HG03520 (cell line): Measurements from ENCODE around the gene PHRF1.

Source experiments
- ATAC-seq: cut with Tn5 transposase; IDR thresholded peaks from one replicate; pipeline ENCODE4 v1.9.1; 2021; ENCODE audit warnings: mild to moderate bottlenecking, moderate library complexity; ENCODE audit not compliant: unreplicated experiment

PHRF1 gene

DNA sequence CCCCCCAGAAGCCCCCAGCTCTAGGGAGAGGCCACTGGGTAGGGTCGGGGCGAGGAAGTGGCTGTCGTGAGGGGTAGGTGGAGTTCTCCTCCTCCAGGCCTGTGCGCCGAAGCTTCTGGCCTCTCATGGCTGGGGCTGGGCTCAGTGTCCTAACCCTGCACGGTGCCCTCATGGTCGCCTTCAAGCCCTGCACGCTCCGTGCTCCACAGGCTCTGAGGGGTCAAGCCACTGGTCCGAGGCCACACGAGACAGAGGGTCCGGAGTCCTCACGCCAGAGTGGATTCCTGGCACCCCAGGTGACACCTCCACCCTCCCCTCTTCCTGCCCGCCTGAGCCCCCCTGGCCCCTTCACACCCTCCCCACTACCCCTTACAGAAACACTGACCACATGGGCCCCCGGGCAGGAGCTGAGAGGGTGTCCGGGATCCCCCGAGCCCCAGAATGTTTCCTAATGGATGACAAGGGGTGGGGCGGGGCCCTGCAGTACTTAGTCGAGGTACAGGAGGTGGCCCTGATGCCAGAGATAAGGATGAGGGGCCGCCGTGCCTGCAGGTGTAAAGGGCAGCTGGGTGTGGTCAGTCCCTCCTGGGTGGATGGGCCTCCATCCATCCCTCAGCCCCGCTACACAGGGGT is 49.5 kb downstream of the PHRF1 start:
- no peak for ATAC-seq

- no peak for ATAC-seq
Measured at GRCh38 chr11:626475-627307, 50.4 kb downstream of the PHRF1 start, which contains the start of gene SCT. TSS of gene SCT (minus strand) at chr11:627181. CDS start at chr11:627143, 38 bp downstream.

DNA sequence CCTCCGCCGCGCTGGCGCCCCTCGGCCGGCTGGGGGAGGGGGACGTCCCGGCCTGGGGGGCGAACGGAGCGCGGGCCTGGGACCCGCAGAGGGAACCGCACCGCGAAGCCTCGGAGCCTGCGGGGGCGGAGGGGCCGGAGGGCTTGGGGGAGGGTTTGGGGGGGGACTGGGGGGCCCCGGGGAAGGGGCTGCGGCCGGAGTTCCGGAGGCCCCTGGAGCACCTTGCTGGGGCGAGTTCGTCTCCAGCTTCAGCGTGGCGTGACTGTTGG is 51.0 kb downstream of the PHRF1 start:
- no peak for ATAC-seq

- ATAC-seq = no peak
Measured at GRCh38 chr11:628056-628455, 51.8 kb downstream of the PHRF1 start.

DNA sequence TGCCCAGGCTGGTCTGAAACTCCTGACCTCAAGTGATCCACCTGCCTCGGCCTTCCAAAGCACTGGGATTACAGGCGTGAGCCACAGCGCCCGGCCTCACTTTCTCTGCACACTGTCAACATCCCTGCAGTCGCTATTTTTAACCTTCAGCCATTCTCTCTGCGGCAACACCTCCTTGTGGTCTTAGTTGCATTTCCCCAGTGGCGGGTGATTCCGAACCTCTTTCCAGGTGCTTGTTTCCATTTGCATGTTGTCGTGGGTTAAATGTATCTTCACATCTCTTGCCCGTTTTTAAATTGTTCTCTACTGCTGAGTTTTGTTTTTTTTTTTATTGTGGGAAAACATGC is 52.9 kb downstream of the PHRF1 start:
- ATAC-seq = no peak

GRCh38 chr11:630871-631270 is 54.6 kb downstream of the PHRF1 start:
- no peak for ATAC-seq

DNA sequence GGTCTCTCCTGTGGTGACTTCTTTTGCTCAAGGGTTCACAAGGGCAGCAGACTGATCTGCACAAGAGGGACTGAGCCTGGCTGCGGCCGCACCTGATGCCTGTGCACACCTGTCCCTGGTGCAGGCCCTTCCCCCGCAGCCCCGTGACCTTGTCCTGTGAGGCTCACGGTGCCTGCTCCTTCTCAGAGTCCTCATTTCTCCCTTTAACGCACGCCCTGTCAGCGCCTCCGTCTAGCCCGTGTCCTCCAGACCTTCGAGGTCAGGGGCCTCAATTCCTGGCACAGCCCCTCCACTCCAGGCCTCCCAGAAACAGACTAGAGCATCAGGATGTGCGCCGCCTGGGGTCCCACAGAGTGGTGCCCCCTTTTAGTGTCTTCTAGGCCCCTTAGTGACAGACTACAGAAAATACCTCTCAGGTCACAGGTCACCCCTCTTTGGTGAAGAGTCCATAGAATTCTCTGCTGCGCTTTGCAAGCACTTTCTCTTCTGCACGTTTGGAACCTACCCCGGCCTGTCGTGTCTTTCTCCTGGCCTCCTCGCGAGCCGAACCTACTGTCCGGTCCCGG is 59.8 kb downstream of the PHRF1 start:
- no peak for ATAC-seq

- ATAC-seq = no peak
Measured at GRCh38 chr11:636511-637332, 60.5 kb downstream of the PHRF1 start, which contains the start of gene DRD4. TSS of gene DRD4 (plus strand) at chr11:637269. CDS start at chr11:637305, 36 bp downstream.

- ATAC-seq = no peak
Measured at GRCh38 chr11:637333-637592, 61.0 kb downstream of the PHRF1 start.

DNA sequence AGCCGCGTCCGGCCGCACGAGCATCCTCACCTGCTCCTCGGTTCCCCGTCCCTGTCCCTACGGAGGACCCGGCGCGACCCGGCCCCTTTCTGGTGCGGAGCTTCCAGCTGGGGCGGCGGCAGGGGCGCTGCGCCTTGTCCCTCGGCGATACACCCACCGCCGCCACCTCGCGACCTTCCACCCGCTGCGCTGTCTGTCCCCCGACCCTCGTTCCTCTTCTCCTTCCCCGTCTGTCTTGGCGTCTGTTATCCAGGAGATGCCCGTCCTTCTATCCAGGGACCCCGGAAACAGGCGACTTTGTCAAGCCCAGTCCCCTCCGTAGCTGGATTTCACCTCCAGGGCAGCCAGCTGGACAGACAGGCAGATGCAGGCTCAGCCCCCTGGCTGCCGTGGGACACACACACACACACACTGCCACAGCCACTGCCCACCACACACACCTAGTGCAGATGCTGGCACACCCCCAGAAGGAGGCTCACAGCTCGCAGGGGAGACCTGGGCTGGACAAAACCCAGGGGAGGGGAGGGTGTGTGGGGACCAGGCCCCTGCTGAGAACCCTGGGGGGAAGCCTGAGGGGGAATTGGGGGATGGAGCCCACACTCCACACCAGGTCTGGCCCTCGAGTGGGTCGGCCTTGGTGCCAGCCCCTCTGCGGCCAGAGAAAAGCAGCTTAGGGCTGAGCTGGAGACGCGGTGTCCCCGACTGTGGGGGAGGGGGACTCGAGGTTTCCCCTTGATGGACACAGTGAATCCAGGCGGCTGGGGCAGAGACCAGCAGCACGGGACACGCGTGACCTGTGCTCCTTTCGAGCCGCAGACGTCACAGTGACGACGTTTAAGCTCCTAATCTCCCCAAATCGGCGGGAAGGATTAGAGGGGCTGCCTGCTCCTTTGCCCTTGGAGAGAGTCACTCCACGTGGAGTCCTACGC is 61.6 kb downstream of the PHRF1 start:
- ATAC-seq = no peak

DNA sequence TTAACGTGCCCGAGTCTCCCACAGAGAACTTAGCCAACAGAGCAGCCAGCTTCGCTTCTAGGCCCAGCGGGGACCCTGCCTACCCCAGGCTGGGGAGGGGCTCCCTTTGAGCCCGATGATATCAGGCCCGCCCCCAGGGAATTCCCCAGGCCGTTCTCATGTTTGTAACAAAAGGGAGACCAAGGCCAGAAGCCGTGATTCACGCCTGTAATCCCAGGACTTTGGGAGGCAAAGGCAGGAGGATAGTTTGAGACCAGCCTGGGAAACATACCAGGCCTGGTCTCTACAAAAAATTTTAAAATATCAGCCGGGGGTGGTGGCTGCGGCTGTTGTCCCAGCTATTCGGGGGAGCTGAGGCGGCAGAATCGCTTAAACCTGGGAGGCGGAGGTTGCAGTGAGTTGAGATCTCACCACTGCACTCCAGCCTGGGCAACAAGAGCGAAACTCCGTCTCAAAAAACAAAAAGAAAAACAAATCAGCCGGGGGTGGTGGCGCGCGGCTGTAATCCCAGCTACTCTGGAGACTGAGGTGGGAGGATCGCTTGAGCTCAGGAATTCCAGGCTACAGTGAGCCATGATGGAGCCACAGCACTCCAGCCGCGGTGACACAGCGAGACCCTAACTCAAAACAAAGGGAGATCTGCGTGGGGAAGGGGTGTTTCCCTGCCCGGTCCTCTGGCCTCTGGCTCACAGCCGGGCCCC is 62.5 kb downstream of the PHRF1 start:
- no peak for ATAC-seq

DNA sequence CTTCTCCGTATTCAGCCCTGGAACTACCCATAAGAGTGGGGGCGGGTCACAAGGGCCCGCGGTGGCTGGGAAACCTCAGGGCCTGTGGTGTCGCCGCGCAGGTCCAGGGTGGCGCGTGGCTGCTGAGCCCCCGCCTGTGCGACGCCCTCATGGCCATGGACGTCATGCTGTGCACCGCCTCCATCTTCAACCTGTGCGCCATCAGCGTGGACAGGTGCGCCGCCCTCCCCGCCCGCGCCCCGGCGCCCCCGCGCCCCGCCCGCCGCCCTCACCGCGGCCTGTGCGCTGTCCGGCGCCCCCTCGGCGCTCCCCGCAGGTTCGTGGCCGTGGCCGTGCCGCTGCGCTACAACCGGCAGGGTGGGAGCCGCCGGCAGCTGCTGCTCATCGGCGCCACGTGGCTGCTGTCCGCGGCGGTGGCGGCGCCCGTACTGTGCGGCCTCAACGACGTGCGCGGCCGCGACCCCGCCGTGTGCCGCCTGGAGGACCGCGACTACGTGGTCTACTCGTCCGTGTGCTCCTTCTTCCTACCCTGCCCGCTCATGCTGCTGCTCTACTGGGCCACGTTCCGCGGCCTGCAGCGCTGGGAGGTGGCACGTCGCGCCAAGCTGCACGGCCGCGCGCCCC is 63.2 kb downstream of the PHRF1 start:
- ATAC-seq = no peak

DNA sequence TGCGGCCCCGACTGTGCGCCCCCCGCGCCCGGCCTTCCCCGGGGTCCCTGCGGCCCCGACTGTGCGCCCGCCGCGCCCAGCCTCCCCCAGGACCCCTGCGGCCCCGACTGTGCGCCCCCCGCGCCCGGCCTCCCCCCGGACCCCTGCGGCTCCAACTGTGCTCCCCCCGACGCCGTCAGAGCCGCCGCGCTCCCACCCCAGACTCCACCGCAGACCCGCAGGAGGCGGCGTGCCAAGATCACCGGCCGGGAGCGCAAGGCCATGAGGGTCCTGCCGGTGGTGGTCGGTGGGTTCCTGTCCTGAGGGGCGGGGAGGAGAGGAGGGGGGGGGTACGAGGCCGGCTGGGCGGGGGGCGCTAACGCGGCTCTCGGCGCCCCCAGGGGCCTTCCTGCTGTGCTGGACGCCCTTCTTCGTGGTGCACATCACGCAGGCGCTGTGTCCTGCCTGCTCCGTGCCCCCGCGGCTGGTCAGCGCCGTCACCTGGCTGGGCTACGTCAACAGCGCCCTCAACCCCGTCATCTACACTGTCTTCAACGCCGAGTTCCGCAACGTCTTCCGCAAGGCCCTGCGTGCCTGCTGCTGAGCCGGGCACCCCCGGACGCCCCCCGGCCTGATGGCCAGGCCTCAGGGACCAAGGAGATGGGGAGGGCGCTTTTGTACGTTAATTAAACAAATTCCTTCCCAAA is 63.9 kb downstream of the PHRF1 start:
- ATAC-seq = no peak

- ATAC-seq = no peak
Measured at GRCh38 chr11:641806-642370, 65.6 kb downstream of the PHRF1 start.

GRCh38 chr11:643366-643765 is 67.1 kb downstream of the PHRF1 start:
- no peak for ATAC-seq

- no peak for ATAC-seq
Measured at GRCh38 chr11:643849-644738, 67.8 kb downstream of the PHRF1 start.

GRCh38 chr11:645536-645935 is 69.3 kb downstream of the PHRF1 start:
- ATAC-seq = no peak

DNA sequence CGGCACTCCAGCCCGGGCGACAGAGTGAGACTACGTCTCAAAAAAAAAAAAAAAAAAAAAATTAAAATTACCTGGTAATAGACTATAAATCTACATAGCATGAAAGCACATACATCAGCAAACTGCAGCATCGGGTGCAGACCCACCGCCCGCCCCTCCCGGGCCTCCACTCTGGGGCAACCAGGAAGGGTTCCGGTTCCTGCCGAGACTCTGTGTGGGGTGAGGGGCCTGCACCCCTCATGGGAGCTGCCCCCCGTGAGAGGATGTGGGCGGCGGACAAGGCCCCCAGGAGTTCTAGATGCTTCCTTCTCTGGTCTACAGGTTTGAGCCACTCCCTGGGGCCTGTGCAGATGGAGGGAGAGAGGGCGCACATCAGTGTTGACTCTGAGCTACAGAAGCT is 69.9 kb downstream of the PHRF1 start:
- ATAC-seq = no peak
